Neutrophil (primary cell): ENCODE measurements around the gene ATP8B1.
"Not testable (repeated sequence)": the region's sequence is repeated elsewhere in the genome, so short reads cannot be mapped to it uniquely, and the experiment has no call there.

ENCODE experiments used
- H3K27ac ChIP-seq: fragments of 200-600 bp; sonication (generic); 2 replicates; pipeline ENCODE4 v1.5.1; 2016; ENCODE audit warnings: mild to moderate bottlenecking, moderate library complexity
- H3K27me3 ChIP-seq: fragments of 200-600 bp; sonication (generic); 2 replicates; pipeline ENCODE4 v1.6.0; 2016; ENCODE audit warnings: mild to moderate bottlenecking
- H3K36me3 ChIP-seq: fragments of 200-600 bp; sonication (generic); 2 replicates; pipeline ENCODE4 v1.5.1; 2017
- H3K4me1 ChIP-seq, 2 experiments: fragments of 200-600 bp in 1 of 2; sonication (generic) in 1 of 2; 1 replicate in 1 of 2; 2 replicates in 1 of 2; pipeline versions ENCODE4 v1.5.1 to v1.6.1; 2013 to 2016; ENCODE audit warnings: low read depth in 1 of 2, low read length in 1 of 2, mild to moderate bottlenecking in 1 of 2, moderate library complexity in 1 of 2; ENCODE audit not compliant: control insufficient read depth in 1 of 2, insufficient read depth in 1 of 2
- H3K4me3 ChIP-seq, 2 experiments: fragments of 200-600 bp in 1 of 2; sonication (generic) in 1 of 2; 1 replicate in 1 of 2; 2 replicates in 1 of 2; pipeline ENCODE4 v1.5.1; 2013 to 2016; ENCODE audit warnings: low read depth in 1 of 2, low read length in 1 of 2, mild to moderate bottlenecking in 1 of 2, moderate library complexity in 1 of 2
- H3K9me3 ChIP-seq: fragments of 200-600 bp; sonication (generic); 2 replicates; pipeline ENCODE4 v1.5.1; 2016
- CTCF ChIP-seq: fragments of 200-600 bp; sonication (generic); IDR thresholded peaks from 2 replicates; pipeline ENCODE4 v1.5.1; 2016; ENCODE audit warnings: antibody characterized with exemption

The ATP8B1 gene

GRCh38 chr18:57741273-57741672, 61.8 kb downstream of the ATP8B1 start:
- H3K27ac ChIP-seq, result no peak overlapping the region
- no peaks in the 10 kb centered on the region for H3K36me3 ChIP-seq
- no peaks in the 10 kb centered on the region for H3K9me3 ChIP-seq
- TF ChIP-seq CTCF, result no peak
- no peak overlapping the region for H3K4me3 ChIP-seq
- no peaks in the 10 kb centered on the region for H3K4me1 ChIP-seq
- H3K27me3 ChIP-seq, result no peaks in the 10 kb centered on the region

- no peaks in the 10 kb centered on the region for H3K9me3 ChIP-seq
- no peak for TF ChIP-seq CTCF
- H3K27ac ChIP-seq, result no peak overlapping the region
Measured at GRCh38 chr18:57738078-57738477, 65.0 kb downstream of the ATP8B1 start.

GRCh38 chr18:57737400-57738060, 65.6 kb downstream of the ATP8B1 start:
- no peak overlapping the region for H3K27ac ChIP-seq
- H3K4me3 ChIP-seq, result no peak overlapping the region
- no peaks in the 10 kb centered on the region for H3K27me3 ChIP-seq
- H3K9me3 ChIP-seq, result no peaks in the 10 kb centered on the region
- no peak for TF ChIP-seq CTCF
- H3K4me1 ChIP-seq, result no peaks in the 10 kb centered on the region
- no peaks in the 10 kb centered on the region for H3K36me3 ChIP-seq

More at GRCh38 chr18:57738078-57738477, 65.0 kb downstream of the ATP8B1 start:
- no peaks in the 10 kb centered on the region for H3K27me3 ChIP-seq
- H3K36me3 ChIP-seq, result no peaks in the 10 kb centered on the region
- no peaks in the 10 kb centered on the region for H3K4me1 ChIP-seq
- no peak overlapping the region for H3K4me3 ChIP-seq

GRCh38 chr18:57735042-57735441, 68.1 kb downstream of the ATP8B1 start:
- H3K27ac ChIP-seq, H3K9me3 ChIP-seq, H3K36me3 ChIP-seq, H3K27me3 ChIP-seq, H3K4me3 ChIP-seq, H3K4me1 ChIP-seq: not testable (repeated sequence)

- H3K36me3 ChIP-seq, result no peaks in the 10 kb centered on the region
- H3K27ac ChIP-seq, result no peak overlapping the region
- H3K4me1 ChIP-seq, result no peaks in the 10 kb centered on the region
- H3K9me3 ChIP-seq, result no peaks in the 10 kb centered on the region
- H3K4me3 ChIP-seq, result no peak overlapping the region
- H3K27me3 ChIP-seq, result peaks cover 3% of the 10 kb centered on the region
- no peak for TF ChIP-seq CTCF
Measured at GRCh38 chr18:57733861-57734260, 69.3 kb downstream of the ATP8B1 start.

- H3K4me1 ChIP-seq, result no peaks in the 10 kb centered on the region
- peaks cover 18% of the 10 kb centered on the region for H3K27me3 ChIP-seq
- H3K36me3 ChIP-seq, result no peaks in the 10 kb centered on the region
- no peak overlapping the region for H3K27ac ChIP-seq
- no peak for TF ChIP-seq CTCF
- H3K4me3 ChIP-seq, result no peak overlapping the region
- H3K9me3 ChIP-seq, result no peaks in the 10 kb centered on the region
Measured at GRCh38 chr18:57730146-57730545, 73.0 kb downstream of the ATP8B1 start.
